GM12878 (cell line): ENCODE measurements around the gene SEC24C.
"Not testable (repeated sequence)": the region's sequence is repeated elsewhere in the genome, so short reads cannot be mapped to it uniquely, and the experiment has no call there.

Experiments
- FOXM1 ChIP-seq: IDR thresholded peaks from 2 replicates; pipeline ENCODE4 v1.6.1; 2012; ENCODE audit warnings: low read depth, mild to moderate bottlenecking, inconsistent platforms, low read length, moderate library complexity
- HDGF ChIP-seq: fragments of 450-650 bp; IDR thresholded peaks from 2 replicates; pipeline ENCODE4 v1.6.1; 2016; ENCODE audit warnings: antibody characterized with exemption
- MEF2A ChIP-seq: IDR thresholded peaks from 2 replicates; pipeline ENCODE4 v1.6.1; 2011; ENCODE audit warnings: low read depth, mild to moderate bottlenecking, low read length, moderate library complexity; ENCODE audit not compliant: insufficient read depth
- MXI1 ChIP-seq: fragments of 150-350 bp; IDR thresholded peaks from 2 replicates; pipeline ENCODE4 v1.6.1; 2011; ENCODE audit warnings: low read depth, mild to moderate bottlenecking, inconsistent platforms, low read length, improper control_type of control experiment
- POLR2A ChIP-seq: IDR thresholded peaks from 2 replicates; pipeline ENCODE4 v1.6.1; 2011; ENCODE audit warnings: low read depth, mild to moderate bottlenecking, low read length

- not testable (repeated sequence) for TF ChIP-seq FOXM1, POLR2A, MEF2A, HDGF, MXI1
These were observed 32.5 kb upstream of the SEC24C start for GRCh38 chr10:73711683-73712082.
